Measurements from ENCODE around the gene CLEC6A.
"Not testable (repeated sequence)": the region's sequence is repeated elsewhere in the genome, so short reads cannot be mapped to it uniquely, and the experiment has no call there.

Gene CLEC6A

GRCh38 chr12:8495671-8496070 is 39.9 kb downstream of the CLEC6A start:
- not testable (repeated sequence) for H3K14ac ChIP-seq (ENCODE audit: low read length); H3K79me1 ChIP-seq (ENCODE audit: low read length); H2BK120ac ChIP-seq (ENCODE audit: insufficient read depth, low read length, poor library complexity); H3K4ac ChIP-seq (ENCODE audit: low read depth, low read length); H3K9me3 ChIP-seq (ENCODE audit: insufficient read depth, low read depth, low read length); H2AK5ac ChIP-seq (ENCODE audit: low read length); H3K79me2 ChIP-seq (ENCODE audit: control insufficient read depth, insufficient read depth, low read length, poor library complexity); H4K91ac ChIP-seq (ENCODE audit: low read depth, low read length); H3K23ac ChIP-seq (ENCODE audit: low read length); H3K36me3 ChIP-seq (ENCODE audit: control insufficient read depth in 1 of 2, insufficient read depth in 2 of 2, low read length in 2 of 2); H3K18ac ChIP-seq (ENCODE audit: low read length); H2AFZ ChIP-seq (ENCODE audit: insufficient read depth, low read length, poor library complexity); H4K8ac ChIP-seq (ENCODE audit: low read depth, low read length); H3K9ac ChIP-seq (ENCODE audit: low read length); H3K4me3 ChIP-seq (ENCODE audit: low read depth, low read length); DNase-seq; H2BK12ac ChIP-seq (ENCODE audit: low read length); H3K4me2 ChIP-seq (ENCODE audit: low read length); H2BK5ac ChIP-seq (ENCODE audit: low read depth, low read length, poor library complexity); H3K27me3 ChIP-seq (ENCODE audit: insufficient read depth, low read length); H3K27ac ChIP-seq (ENCODE audit: low read depth, low read length); H3K4me1 ChIP-seq (ENCODE audit: control insufficient read depth in 1 of 2, insufficient read depth in 2 of 2, low read length in 2 of 2); H4K12ac ChIP-seq (ENCODE audit: low read depth, low read length)
- no CpG with 5 or more reads among the region's 4 CpGs for WGBS (ENCODE audit: extremely low coverage, insufficient coverage, insufficient read length)

GRCh38 chr12:8496074-8496473 is 40.3 kb downstream of the CLEC6A start:
- not testable (repeated sequence) for H3K27ac ChIP-seq (ENCODE audit: low read depth, low read length); H3K4me2 ChIP-seq (ENCODE audit: low read length); H3K79me2 ChIP-seq (ENCODE audit: control insufficient read depth, insufficient read depth, low read length, poor library complexity); H2BK12ac ChIP-seq (ENCODE audit: low read length); H3K18ac ChIP-seq (ENCODE audit: low read length); H3K79me1 ChIP-seq (ENCODE audit: low read length); H3K9ac ChIP-seq (ENCODE audit: low read length); H3K36me3 ChIP-seq (ENCODE audit: control insufficient read depth in 1 of 2, insufficient read depth in 2 of 2, low read length in 2 of 2); H3K27me3 ChIP-seq (ENCODE audit: insufficient read depth, low read length); H4K91ac ChIP-seq (ENCODE audit: low read depth, low read length); H2BK5ac ChIP-seq (ENCODE audit: low read depth, low read length, poor library complexity); H2AFZ ChIP-seq (ENCODE audit: insufficient read depth, low read length, poor library complexity); H2AK5ac ChIP-seq (ENCODE audit: low read length); H3K4me1 ChIP-seq (ENCODE audit: control insufficient read depth in 1 of 2, insufficient read depth in 2 of 2, low read length in 2 of 2); H3K4ac ChIP-seq (ENCODE audit: low read depth, low read length); H3K23ac ChIP-seq (ENCODE audit: low read length); H2BK120ac ChIP-seq (ENCODE audit: insufficient read depth, low read length, poor library complexity); DNase-seq; H4K8ac ChIP-seq (ENCODE audit: low read depth, low read length); H3K14ac ChIP-seq (ENCODE audit: low read length); H3K4me3 ChIP-seq (ENCODE audit: low read depth, low read length); H3K9me3 ChIP-seq (ENCODE audit: insufficient read depth, low read depth, low read length); H4K12ac ChIP-seq (ENCODE audit: low read depth, low read length)
- no CpG with 5 or more reads among the region's 7 CpGs for WGBS (ENCODE audit: extremely low coverage, insufficient coverage, insufficient read length)

- H4K12ac ChIP-seq (ENCODE audit: low read depth, low read length), result no peak overlapping the region
- no peaks in the 10 kb centered on the region for H3K36me3 ChIP-seq (ENCODE audit: control insufficient read depth in 1 of 2, insufficient read depth in 2 of 2, low read length in 2 of 2)
- no peaks in the 10 kb centered on the region for H3K27me3 ChIP-seq (ENCODE audit: insufficient read depth, low read length)
- H3K23ac ChIP-seq (ENCODE audit: low read length), result no peak overlapping the region
- H2BK5ac ChIP-seq (ENCODE audit: low read depth, low read length, poor library complexity), result no peak overlapping the region
- H3K27ac ChIP-seq (ENCODE audit: low read depth, low read length), result no peak overlapping the region
- no peaks in the 10 kb centered on the region for H3K79me2 ChIP-seq (ENCODE audit: control insufficient read depth, insufficient read depth, low read length, poor library complexity)
- no peaks in the 10 kb centered on the region for H3K4me1 ChIP-seq (ENCODE audit: control insufficient read depth in 1 of 2, insufficient read depth in 2 of 2, low read length in 2 of 2)
- no peak overlapping the region for H2BK120ac ChIP-seq (ENCODE audit: insufficient read depth, low read length, poor library complexity)
- H3K18ac ChIP-seq (ENCODE audit: low read length), result no peak overlapping the region
- no peak overlapping the region for H2BK12ac ChIP-seq (ENCODE audit: low read length)
- no peak overlapping the region for H4K91ac ChIP-seq (ENCODE audit: low read depth, low read length)
- no peak overlapping the region for H3K4me2 ChIP-seq (ENCODE audit: low read length)
- H2AFZ ChIP-seq (ENCODE audit: insufficient read depth, low read length, poor library complexity), result no peak overlapping the region
- no peak overlapping the region for H3K14ac ChIP-seq (ENCODE audit: low read length)
- WGBS (ENCODE audit: extremely low coverage, insufficient coverage, insufficient read length), result no CpG with 5 or more reads among the region's 4 CpGs
- H3K9ac ChIP-seq (ENCODE audit: low read length), result no peak overlapping the region
- no peaks in the 10 kb centered on the region for H3K79me1 ChIP-seq (ENCODE audit: low read length)
- H4K8ac ChIP-seq (ENCODE audit: low read depth, low read length), result no peak overlapping the region
- no peak overlapping the region for H3K4ac ChIP-seq (ENCODE audit: low read depth, low read length)
- no peak for DNase-seq
- peaks cover 2% of the 10 kb centered on the region for H3K9me3 ChIP-seq (ENCODE audit: insufficient read depth, low read depth, low read length)
- no peak overlapping the region for H3K4me3 ChIP-seq (ENCODE audit: low read depth, low read length)
- H2AK5ac ChIP-seq (ENCODE audit: low read length), result no peak overlapping the region
Measured at GRCh38 chr12:8499616-8500015, 43.9 kb downstream of the CLEC6A start.

GRCh38 chr12:8501720-8502119 is 46.0 kb downstream of the CLEC6A start:
- no peak overlapping the region for H3K18ac ChIP-seq (ENCODE audit: low read length)
- H2AK5ac ChIP-seq (ENCODE audit: low read length), result no peak overlapping the region
- H3K4me2 ChIP-seq (ENCODE audit: low read length), result no peak overlapping the region
- no peak overlapping the region for H3K9ac ChIP-seq (ENCODE audit: low read length)
- H3K23ac ChIP-seq (ENCODE audit: low read length), result no peak overlapping the region
- H3K27ac ChIP-seq (ENCODE audit: low read depth, low read length), result no peak overlapping the region
- H3K9me3 ChIP-seq (ENCODE audit: insufficient read depth, low read depth, low read length), result no peaks in the 10 kb centered on the region
- no peak overlapping the region for H3K14ac ChIP-seq (ENCODE audit: low read length)
- H3K79me2 ChIP-seq (ENCODE audit: control insufficient read depth, insufficient read depth, low read length, poor library complexity), result no peaks in the 10 kb centered on the region
- no peak overlapping the region for H4K12ac ChIP-seq (ENCODE audit: low read depth, low read length)
- H3K79me1 ChIP-seq (ENCODE audit: low read length), result no peaks in the 10 kb centered on the region
- 100% methylated on average over 2 of the region's 3 CpGs for WGBS (ENCODE audit: extremely low coverage, insufficient coverage, insufficient read length)
- no peaks in the 10 kb centered on the region for H3K27me3 ChIP-seq (ENCODE audit: insufficient read depth, low read length)
- H2BK120ac ChIP-seq (ENCODE audit: insufficient read depth, low read length, poor library complexity), result no peak overlapping the region
- H3K36me3 ChIP-seq (ENCODE audit: control insufficient read depth in 1 of 2, insufficient read depth in 2 of 2, low read length in 2 of 2), result no peaks in the 10 kb centered on the region
- DNase-seq, result no peak
- H2BK12ac ChIP-seq (ENCODE audit: low read length), result no peak overlapping the region
- H4K8ac ChIP-seq (ENCODE audit: low read depth, low read length), result no peak overlapping the region
- H2AFZ ChIP-seq (ENCODE audit: insufficient read depth, low read length, poor library complexity), result no peak overlapping the region
- no peak overlapping the region for H3K4me3 ChIP-seq (ENCODE audit: low read depth, low read length)
- no peak overlapping the region for H2BK5ac ChIP-seq (ENCODE audit: low read depth, low read length, poor library complexity)
- H4K91ac ChIP-seq (ENCODE audit: low read depth, low read length), result no peak overlapping the region
- H3K4ac ChIP-seq (ENCODE audit: low read depth, low read length), result no peak overlapping the region
- H3K4me1 ChIP-seq (ENCODE audit: control insufficient read depth in 1 of 2, insufficient read depth in 2 of 2, low read length in 2 of 2), result no peaks in the 10 kb centered on the region
